ENCODE results near the gene TAL2. TPM values are rescaled to one million over a fixed set of nuclear protein-coding genes. Genes with fewer than 3 reads are reported as not detected.
A peak's percentile ranks its signal among the peaks of the same experiment; 100 is the strongest.

Gene TAL2
- total and polyA plus RNA-seq, 9 of the 15 experiments (the other 6 are each of a cell fraction or from before 2014, with no cell fraction given): 0.21 to 3.7 (median 1.1) TPM; not detected in 1

DNA sequence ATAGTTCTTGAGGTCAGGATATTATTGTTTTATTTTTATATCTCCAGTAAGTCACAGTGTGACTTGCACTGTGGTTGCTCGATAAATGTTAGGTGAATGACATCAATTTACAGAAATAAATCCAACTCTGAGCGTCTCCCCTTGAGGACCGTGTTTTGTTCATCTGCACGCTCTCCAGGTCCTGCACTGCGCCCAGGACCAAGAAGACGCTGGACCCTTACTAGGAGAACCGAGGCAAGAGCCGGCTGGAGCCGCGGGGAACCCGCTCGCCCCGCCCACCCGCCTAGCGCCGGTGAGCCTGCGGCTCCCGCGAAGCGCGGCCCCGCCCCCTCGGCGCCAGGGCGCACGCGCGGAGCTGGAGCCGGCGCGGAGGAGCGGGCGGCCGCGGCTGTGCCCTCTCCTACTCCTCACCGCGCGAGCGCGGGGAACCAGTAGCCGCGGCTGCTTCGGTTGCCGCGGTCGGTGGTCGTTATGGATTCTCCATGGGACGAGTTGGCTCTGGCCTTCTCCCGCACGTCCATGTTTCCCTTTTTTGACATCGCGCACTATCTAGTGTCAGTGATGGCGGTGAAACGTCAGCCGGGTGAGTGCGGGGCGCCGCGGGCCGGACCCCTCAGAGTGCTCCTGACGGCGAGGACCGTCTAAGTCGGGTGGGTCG is 32.1 kb downstream of the TAL2 start, which contains the start of gene TMEM38B (continued):
- TF ChIP-seq, protein P1, sequence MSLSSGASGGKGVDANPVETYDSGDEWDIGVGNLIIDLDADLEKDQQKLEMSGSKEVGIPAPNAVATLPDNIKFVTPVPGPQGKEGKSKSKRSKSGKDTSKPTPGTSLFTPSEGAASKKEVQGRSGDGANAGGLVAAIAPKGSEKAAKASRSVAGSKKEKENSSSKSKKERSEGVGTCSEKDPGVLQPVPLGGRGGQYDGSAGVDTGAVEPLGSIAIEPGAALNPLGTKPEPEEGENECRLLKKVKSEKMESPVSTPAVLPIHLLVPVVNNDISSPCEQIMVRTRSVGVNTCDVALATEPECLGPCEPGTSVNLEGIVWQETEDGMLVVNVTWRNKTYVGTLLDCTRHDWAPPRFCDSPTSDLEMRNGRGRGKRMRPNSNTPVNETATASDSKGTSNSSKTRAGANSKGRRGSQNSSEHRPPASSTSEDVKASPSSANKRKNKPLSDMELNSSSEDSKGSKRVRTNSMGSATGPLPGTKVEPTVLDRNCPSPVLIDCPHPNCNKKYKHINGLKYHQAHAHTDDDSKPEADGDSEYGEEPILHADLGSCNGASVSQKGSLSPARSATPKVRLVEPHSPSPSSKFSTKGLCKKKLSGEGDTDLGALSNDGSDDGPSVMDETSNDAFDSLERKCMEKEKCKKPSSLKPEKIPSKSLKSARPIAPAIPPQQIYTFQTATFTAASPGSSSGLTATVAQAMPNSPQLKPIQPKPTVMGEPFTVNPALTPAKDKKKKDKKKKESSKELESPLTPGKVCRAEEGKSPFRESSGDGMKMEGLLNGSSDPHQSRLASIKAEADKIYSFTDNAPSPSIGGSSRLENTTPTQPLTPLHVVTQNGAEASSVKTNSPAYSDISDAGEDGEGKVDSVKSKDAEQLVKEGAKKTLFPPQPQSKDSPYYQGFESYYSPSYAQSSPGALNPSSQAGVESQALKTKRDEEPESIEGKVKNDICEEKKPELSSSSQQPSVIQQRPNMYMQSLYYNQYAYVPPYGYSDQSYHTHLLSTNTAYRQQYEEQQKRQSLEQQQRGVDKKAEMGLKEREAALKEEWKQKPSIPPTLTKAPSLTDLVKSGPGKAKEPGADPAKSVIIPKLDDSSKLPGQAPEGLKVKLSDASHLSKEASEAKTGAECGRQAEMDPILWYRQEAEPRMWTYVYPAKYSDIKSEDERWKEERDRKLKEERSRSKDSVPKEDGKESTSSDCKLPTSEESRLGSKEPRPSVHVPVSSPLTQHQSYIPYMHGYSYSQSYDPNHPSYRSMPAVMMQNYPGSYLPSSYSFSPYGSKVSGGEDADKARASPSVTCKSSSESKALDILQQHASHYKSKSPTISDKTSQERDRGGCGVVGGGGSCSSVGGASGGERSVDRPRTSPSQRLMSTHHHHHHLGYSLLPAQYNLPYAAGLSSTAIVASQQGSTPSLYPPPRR (CRISPR knock-in tag; IDR thresholded peaks at IDR 0.05; ENCODE audit: borderline replicate concordance): no peak
- TF ChIP-seq, protein P2, sequence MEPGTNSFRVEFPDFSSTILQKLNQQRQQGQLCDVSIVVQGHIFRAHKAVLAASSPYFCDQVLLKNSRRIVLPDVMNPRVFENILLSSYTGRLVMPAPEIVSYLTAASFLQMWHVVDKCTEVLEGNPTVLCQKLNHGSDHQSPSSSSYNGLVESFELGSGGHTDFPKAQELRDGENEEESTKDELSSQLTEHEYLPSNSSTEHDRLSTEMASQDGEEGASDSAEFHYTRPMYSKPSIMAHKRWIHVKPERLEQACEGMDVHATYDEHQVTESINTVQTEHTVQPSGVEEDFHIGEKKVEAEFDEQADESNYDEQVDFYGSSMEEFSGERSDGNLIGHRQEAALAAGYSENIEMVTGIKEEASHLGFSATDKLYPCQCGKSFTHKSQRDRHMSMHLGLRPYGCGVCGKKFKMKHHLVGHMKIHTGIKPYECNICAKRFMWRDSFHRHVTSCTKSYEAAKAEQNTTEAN (CRISPR knock-in tag; IDR thresholded peaks at IDR 0.05): no peak
- TF ChIP-seq, protein P3, sequence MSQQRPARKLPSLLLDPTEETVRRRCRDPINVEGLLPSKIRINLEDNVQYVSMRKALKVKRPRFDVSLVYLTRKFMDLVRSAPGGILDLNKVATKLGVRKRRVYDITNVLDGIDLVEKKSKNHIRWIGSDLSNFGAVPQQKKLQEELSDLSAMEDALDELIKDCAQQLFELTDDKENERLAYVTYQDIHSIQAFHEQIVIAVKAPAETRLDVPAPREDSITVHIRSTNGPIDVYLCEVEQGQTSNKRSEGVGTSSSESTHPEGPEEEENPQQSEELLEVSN (IDR thresholded peaks at IDR 0.05; ENCODE audit: borderline replicate concordance in 1 of 2, extremely low read depth in 1 of 2, insufficient read depth in 1 of 2, insufficient read length in 1 of 2, low read depth in 1 of 2, low read length in 1 of 2, poor library complexity in 1 of 2, severe bottlenecking in 1 of 2): peak in 1 of 2 experiments; percentile 77
- no peak for TF ChIP-seq EZH2 (IDR thresholded peaks at IDR 0.05; ENCODE audit: borderline replicate concordance, low read depth, low read length)
- TF ChIP-seq SAFB (IDR thresholded peaks at IDR 0.05; ENCODE audit: borderline replicate concordance, low read depth, low read length): no peak
- TF ChIP-seq, protein P4, sequence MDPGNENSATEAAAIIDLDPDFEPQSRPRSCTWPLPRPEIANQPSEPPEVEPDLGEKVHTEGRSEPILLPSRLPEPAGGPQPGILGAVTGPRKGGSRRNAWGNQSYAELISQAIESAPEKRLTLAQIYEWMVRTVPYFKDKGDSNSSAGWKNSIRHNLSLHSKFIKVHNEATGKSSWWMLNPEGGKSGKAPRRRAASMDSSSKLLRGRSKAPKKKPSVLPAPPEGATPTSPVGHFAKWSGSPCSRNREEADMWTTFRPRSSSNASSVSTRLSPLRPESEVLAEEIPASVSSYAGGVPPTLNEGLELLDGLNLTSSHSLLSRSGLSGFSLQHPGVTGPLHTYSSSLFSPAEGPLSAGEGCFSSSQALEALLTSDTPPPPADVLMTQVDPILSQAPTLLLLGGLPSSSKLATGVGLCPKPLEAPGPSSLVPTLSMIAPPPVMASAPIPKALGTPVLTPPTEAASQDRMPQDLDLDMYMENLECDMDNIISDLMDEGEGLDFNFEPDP (CRISPR knock-in tag; IDR thresholded peaks at IDR 0.05): no peak
- TF ChIP-seq, protein P5, sequence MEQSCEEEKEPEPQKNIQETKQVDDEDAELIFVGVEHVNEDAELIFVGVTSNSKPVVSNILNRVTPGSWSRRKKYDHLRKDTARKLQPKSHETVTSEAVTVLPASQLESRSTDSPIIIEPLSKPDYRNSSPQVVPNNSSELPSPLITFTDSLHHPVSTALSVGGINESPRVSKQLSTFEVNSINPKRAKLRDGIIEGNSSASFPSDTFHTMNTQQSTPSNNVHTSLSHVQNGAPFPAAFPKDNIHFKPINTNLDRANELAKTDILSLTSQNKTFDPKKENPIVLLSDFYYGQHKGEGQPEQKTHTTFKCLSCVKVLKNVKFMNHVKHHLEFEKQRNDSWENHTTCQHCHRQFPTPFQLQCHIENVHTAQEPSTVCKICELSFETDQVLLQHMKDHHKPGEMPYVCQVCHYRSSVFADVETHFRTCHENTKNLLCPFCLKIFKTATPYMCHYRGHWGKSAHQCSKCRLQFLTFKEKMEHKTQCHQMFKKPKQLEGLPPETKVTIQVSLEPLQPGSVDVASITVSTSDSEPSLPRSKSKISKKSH (CRISPR knock-in tag; IDR thresholded peaks at IDR 0.05): no peak

Data from K562 (cell line).